Adipose tissue (tissue), 3 donors: ENCODE measurements around the gene AGRP. TPM values are rescaled to one million over a fixed set of nuclear protein-coding genes. Genes with fewer than 3 reads are reported as not detected.

Experiments
- H3K27ac ChIP-seq: one replicate; pipeline ENCODE4 v1.5.1; 2013; ENCODE audit warnings: low read depth, low read length
- WGBS, 3 donors: extraction: QIAGEN DNeasy Blood & Tissue Kit; methylation state at CpG; one replicate each; pipeline ENCODE4 v1.1.7; 2013; 5-methylcytosine and 5-hydroxymethylcytosine counted together
- polyA plus RNA-seq, 3 donors: library from polyadenylated mRNA; stranded (reverse); fragments of 200-250 nt; gene quantifications; one replicate each; pipeline ENCODE4 v1.2.3, GENCODE V29; 2013
- donor health status: healthy with polysubstance abuse.
- donor health status: Bipolar disorder and iron deficiency.
- donor health status: healthy.

AGRP gene
- polyA plus RNA-seq, 3 donors = 0.09 TPM; not detected in 2

DNA sequence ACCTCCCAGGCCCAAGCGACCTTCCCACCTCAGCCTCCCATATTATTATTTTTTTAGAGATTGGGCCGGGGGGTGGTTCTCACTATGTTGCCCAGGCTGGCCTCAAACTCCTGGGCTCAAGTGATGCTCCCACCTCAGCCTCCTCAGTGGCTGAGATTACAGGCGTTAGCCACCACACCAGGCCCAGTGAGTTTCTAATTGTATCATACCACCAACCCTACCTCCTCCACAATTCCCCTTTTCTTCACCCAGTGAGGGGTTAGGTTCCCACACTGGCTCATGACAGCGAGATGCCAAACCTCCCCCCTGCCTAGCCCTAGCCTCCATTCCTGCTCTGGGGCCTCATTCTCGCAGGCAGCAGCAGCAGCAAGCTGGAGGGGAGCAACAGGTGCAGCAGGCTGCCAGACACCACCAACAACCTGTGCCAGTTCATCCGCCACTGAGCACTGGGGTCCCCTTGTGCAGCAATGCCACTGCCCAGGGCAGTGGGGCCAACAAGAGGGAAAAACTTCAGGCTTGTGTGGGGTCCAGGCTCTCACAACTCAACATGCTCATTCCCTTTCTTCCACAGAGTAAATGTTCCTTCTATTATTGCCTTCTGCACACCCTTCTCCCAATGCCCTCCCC lies 11.5 kb downstream of the AGRP start:
- H3K27ac ChIP-seq = no peak overlapping the region
- WGBS, 3 donors = 89 to 96% (median 93%) methylated on average over 6 of the region's 6 CpGs

DNA sequence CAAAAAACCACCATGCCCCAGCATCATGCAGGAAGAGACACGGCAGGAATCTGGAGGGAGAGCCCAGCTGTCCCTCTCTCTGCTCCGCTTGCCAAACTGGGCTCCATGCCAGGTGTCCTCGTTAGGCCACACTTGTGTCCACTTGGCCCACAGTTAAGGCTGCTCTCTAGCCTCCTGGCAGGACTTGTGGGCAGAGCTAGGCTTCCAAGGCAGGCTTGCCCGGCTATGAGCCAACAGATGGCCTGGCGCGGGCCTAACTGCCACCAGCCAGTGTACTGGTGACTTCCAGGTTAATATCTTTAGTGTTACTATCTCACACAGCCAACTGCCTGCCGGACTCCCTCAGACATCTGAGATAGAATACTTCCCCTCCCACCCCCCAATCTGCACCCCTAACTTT lies 13.0 kb downstream of the AGRP start:
- H3K27ac ChIP-seq = no peak overlapping the region
- 15 to 55% (median 50%) methylated on average over 7 of the region's 7 CpGs for WGBS, 3 donors

DNA sequence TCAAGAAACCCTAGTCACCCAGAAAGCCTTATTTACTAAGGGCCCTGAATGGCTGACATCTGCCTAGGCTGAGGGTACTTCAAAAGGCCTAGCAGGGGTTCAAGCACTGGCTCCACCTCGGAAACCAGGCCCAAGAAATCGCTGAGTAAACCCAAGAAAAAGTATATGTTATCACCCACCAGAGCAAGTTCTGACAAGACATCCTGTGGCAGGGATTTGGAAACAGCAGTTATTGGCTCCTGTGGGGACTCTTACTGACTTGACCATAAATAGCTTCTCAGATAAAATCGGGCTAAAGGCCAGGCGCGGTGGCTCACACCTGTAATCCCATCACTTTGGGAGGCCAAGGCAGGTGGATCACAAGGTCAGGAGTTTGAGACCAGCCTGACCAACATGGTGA lies 14.6 kb downstream of the AGRP start:
- no peak overlapping the region for H3K27ac ChIP-seq
- 79 to 83% (median 82%) methylated on average over 5 of the region's 5 CpGs for WGBS, 3 donors

DNA sequence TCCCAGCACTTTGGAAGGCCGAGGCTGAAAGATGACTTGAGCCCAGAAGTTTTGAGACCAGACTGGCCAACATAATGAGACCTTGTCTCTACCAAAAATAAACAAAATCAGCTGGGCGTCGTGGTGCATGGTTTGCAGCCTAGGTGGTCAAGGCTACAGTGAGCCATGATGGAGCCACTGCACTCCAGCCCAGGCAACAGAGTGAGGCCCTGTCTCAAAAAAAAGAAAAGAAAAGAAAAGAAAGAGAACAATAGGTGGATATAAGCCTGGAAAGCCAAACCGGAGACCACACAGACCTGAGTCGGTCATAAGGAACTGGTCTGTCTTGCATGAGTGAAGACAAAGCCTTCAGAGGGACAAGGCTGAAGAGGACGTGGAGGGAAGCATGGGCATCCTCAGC lies 16.8 kb downstream of the AGRP start:
- WGBS, 3 donors = 58 to 84% (median 83%) methylated on average over 6 of the region's 6 CpGs
- H3K27ac ChIP-seq = no peak overlapping the region

DNA sequence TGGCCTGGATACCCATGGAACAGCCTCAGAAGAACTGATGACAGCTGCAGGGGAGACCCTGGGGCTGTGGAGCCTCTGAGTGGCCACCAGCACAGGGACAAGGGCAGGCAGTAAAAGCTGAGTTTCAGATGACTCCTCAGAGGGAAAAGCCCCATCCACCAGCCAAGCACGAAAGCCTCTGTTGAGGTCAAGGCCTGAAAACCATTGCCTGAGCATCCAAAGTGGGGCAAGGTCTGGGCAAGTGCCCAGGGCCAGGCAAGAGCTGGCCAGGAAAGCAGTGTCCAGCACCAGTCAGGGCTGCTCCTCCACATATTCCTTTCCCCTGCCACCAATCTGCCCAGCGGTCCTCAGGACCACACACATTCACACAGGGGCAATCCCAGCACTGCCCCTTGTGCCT lies 18.8 kb downstream of the AGRP start:
- 65 to 87% (median 71%) methylated on average over 2 of the region's 2 CpGs for WGBS, 3 donors
- no peak overlapping the region for H3K27ac ChIP-seq

DNA sequence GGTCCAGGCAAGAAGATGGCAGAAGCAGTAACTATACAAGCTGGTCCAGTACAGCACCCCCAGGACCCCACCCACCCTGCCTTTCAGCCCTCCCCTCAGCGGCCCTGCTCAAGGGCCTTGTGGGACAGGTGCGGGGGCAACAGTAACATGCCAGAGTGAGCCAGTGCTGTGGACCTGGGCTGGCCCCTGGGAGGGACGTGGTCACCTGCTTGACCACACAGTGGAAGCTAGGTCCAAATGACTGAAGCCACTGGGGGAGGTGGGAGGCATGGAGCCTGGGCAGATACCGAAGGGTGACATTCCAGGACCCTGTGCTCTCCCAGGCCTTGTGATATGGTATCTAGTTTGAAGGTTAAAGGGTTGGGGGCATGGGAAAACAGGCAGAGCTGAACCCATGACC lies 19.7 kb downstream of the AGRP start:
- 81 to 93% (median 91%) methylated on average over 4 of the region's 4 CpGs for WGBS, 3 donors
- H3K27ac ChIP-seq = no peak overlapping the region

DNA sequence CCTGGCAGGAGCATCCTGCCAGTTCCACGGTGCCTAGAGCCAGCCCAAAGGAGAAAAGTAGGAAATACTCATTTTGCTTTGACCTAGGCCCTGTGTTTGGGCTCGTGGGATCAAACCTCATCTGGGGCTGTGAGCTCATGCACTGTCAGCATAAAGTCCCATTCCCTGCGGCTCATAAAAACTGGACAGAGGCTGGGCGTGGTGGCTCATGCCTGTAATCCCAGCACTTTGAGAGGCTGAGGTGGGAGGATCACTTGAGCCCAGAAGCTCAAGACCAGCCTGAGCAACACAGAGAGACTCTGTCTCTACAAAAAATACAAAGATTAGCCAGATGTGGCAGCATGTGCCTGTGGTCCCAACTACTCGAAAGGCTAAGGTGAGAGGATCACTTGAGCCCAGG lies 20.3 kb downstream of the AGRP start:
- WGBS, 3 donors = 65 to 85% (median 80%) methylated on average over 5 of the region's 5 CpGs
- no peak overlapping the region for H3K27ac ChIP-seq

DNA sequence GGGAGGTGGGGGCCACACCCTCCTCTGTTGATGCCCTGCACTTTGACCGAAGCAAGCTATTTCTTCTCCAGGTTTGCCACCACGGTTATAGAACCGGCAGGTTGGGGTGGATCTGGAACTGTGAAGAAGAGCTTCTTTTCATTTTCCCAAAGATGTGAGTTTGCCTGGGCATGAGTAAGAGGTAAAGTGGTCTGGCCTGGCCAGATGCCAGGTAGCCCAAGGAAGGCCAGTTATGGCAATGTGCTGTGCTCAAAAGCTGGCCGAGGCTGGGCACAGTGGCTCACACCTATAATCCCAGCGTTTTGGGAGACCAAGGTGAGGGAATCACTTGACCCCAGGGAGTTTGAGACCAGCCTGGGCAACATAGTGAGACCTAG lies 21.1 kb downstream of the AGRP start:
- no peak overlapping the region for H3K27ac ChIP-seq
- WGBS, 3 donors = 77 to 94% (median 94%) methylated on average over 5 of the region's 5 CpGs

DNA sequence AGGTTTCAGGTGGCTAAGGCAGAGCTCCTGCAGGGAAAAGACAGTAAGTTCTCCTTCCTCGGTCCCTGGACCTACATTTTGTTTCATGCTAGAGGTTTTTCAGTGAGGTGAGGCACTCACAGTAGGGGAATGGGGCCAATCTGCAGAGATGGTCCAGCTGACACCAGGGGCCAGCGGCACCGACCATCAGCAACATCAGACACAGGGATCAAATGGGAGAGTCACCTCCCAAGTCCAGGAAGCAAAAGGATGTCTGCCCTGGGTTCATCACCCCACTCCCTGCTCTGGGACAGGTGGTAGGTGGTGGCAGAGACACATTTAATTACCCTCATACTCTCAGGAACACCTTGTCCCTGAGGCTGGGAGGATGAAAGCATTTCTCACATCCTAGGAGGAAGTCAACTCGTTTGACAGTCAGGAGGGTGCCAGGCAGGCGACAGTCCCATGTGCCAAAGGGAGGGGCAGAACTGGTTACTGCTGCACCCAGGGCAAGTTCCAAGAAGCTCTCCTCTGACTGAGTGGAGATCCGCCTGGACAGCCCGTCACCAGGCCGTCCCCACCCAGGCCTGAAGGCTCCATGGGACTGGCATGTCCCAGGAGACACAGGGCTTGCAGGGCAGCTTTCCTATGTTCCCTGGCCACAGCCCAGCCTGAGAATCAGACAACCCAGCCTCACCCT lies 21.6 kb downstream of the AGRP start:
- no peak overlapping the region for H3K27ac ChIP-seq
- 73 to 77% (median 76%) methylated on average over 8 of the region's 8 CpGs for WGBS, 3 donors

DNA sequence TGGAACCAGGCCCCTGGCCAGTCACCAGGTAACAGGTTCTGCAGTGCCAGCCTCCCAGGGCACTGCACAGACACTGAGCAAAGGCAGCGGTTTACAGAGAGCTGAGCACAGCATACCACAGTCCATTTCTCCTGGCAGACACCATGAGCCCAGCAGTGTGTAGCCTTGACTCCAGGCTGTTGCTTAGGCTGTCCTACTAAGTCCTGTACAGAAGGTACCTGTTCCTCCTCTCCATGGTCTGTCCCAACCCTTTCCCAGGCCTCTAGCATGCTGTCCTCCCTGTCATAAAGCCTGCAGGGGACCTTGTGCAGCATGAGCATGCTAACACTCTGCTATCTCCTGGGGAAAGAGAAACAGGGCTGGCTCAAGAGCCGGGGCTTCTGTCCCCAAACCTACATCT lies 22.4 kb downstream of the AGRP start:
- H3K27ac ChIP-seq = no peak overlapping the region
- WGBS, 3 donors = 74 to 91% (median 87%) methylated on average over 2 of the region's 2 CpGs

DNA sequence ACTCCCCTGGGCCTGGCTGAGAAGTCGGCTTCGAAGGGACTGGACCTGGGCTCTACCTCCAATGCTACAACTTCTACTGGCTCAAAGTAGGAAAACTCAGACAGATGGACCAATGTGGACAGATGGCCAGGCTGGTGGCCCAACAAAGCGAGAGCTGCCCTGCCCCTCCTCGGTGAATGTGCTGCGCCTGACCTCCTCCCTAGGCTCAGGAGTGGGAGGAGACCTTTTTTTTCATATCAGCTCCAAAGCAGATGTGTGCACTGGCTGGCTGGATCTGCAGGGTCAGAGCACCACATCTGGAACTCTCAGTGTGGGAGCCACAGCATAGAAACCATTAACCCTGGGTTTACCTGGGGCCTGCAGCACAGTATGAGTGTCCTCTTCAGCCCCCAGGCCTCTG lies 23.2 kb downstream of the AGRP start:
- H3K27ac ChIP-seq = no peak overlapping the region
- 72 to 78% (median 73%) methylated on average over 5 of the region's 5 CpGs for WGBS, 3 donors

DNA sequence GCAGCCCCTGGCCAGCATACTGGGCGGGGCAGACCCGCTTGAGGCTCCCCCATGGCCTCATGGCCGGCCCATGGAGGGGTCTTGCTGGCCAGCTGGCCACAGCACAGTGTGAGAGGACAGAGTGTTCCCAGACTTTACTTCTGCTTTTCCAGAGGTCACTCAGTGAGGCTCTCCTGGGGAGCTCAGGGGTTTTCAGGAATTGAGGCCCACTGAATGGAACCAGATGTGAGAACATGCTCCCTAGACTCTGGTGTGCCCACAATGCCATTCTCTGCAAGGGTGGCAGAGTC lies 23.5 kb downstream of the AGRP start:
- WGBS, 3 donors = 44 to 60% (median 59%) methylated on average over 3 of the region's 3 CpGs
- H3K27ac ChIP-seq = no peak overlapping the region

DNA sequence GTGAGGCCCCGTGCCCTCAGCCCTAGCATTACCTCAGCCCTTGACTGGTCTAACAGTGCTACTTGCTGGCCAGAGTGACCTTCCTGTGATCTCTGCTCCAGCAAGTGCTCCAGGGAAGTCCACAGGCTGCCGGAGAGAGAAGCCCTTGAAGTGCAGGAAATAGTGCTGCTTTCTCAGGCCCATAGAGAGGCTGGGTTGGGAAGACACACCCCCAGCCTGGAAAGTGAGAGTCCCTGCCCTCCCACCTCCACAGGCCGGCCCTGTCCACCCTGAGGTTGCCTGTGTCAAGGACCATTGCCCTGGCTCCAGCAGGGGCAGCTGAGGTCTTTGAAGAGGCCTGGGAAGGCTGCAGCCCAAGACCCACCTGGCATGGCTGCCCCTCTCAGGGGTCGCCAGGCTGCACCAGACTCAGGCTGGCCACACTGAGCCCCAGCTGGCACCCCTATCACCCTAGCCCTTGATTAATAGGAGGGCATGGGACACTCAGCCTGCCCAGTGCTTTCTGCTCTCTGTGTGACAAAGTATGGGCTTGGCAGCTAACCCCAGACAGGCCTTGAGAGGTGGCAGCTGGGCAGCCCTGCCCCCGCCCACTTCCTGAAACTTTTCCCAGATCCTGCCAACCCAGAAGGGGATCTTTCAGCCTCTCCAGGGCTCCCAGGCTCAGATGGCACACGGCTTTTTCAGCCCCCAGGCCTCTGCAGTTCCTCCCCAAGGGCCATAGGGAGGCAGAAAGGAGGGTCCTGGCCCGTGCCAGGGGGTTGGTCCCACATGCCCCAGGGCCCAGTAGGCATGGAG lies 24.1 kb downstream of the AGRP start:
- no peak overlapping the region for H3K27ac ChIP-seq
- 17 to 60% (median 47%) methylated on average over 7 of the region's 7 CpGs for WGBS, 3 donors

DNA sequence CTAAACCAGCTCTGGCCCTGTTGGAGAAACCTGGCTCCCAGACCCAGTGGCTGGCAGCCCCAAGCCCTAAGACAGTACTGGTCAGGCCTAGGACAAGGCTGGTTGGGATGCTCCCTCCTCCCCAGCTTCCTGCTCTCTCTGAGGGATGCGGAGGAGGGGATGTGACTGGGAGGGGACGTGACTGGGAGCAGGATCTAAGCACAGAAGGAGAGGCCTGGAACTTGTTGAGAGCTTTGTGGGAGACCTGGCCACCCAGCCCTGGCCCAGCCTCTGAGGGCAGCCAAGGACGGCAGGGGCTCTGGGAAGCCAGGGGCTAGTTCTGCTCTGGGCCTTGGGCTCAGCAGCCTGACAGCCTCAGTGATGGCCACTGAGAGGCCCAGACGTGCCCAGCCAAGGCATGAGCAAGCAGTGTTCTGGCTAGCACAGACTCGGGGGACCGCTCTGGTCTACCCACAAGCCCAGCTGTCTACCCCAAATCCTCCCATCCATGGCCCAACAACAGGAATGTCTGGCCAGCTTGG lies 25.2 kb downstream of the AGRP start:
- H3K27ac ChIP-seq = no peak overlapping the region
- WGBS, 3 donors = 68 to 73% (median 68%) methylated on average over 6 of the region's 6 CpGs

DNA sequence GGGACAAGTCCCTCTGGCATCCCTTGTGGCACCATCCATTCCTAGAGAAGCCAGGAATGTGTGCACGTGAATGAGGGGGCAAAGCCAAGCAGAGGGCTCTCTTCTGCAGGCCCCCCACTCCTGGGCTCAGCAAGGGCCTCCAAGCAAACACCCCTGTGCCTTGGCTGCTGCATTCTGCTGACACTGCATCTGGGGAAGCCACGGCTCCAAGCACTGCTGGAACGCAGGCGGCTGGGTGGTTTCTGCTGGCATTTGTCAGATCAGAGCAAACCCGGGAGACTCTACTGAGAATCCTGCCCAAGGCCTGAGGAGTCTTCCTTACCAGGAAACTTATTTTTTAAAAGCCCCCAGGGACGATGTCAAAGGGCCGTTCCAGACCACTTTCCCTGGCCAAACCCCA lies 25.7 kb downstream of the AGRP start:
- WGBS, 3 donors = 59 to 73% (median 64%) methylated on average over 7 of the region's 7 CpGs
- no peak overlapping the region for H3K27ac ChIP-seq

DNA sequence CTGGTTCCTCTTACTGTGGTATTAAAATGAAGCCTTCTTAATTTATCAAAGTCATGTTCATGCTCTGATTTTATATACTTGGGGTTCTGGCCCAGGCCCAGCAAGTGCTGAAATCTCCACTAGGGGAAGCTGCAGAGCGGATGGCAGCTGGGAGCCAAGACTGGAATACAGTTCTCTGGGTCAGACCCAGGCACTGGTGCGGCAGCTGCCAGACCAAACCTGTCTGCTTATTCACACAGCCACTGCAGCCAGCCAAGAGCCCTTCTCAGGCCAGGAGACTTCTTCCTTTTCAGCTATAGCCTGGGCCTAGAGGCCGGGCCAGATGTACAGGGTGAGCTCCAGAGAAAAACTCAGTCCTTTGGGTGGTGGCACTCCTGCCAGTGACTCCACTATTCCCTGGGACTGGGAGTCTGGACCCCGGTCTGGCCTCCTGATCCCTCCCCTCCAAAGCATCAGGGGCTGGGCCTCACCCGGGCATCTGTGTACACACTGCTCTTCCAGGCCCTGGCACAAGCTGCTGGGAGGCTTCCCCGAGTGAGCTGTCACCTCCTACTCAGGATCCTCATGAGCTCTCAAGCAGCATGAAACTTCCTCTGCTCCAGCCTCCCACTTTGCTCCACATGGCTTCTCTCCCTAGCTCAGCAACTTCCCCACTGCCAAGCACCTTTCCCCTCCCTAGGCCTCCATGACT lies 26.8 kb downstream of the AGRP start:
- WGBS, 3 donors = 30 to 53% (median 51%) methylated on average over 6 of the region's 6 CpGs

DNA sequence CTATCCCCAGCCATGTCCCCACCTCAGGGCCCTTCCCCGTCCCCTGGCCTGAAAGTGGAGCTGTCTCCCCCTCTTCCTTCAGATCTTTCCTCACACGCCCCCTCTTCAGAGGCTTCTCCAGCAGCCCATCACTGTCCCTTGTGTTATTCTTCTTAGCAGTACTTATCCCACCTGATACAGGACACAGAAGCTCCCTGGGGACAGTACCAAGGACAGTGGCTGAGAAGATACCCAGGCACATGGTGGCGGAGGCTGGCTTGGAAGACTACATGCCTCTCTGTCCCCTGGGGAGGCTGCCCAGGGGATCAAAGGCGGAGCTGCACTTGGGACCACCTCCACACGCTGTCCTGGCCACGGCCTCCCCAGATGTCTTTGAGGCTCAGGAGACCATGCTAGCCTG lies 28.5 kb downstream of the AGRP start:
- WGBS, 3 donors = 87 to 97% (median 92%) methylated on average over 6 of the region's 6 CpGs

More for the DNA sequence above, 26.8 kb downstream of the AGRP start:
- no peak overlapping the region for H3K27ac ChIP-seq

DNA sequence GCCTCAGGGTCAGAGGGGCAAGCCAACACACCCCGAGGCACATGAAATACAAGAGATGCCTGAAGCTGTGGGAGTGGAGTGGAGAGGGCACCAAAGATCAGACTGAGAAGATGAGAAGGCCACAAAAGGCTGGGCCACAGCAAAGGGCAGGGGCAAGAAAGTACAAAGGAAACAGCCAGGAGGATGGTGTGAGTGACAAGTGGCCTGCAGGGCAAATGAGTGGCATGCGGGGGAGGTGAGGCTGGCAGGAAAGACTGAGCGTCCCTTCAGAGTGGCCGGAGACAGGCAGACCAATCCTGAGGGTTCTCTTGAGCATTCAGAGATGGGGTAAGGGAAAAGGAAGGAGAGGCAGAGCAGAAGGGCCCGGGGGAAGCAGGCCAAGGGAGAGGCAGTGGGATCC lies 29.2 kb downstream of the AGRP start:
- H3K27ac ChIP-seq = no peak overlapping the region
- WGBS, 3 donors = 85 to 90% (median 86%) methylated on average over 5 of the region's 5 CpGs

More for the DNA sequence above, 28.5 kb downstream of the AGRP start:
- H3K27ac ChIP-seq = no peak overlapping the region
